Measurements from ENCODE around the gene PHF11.

PHF11 gene

GRCh38 chr13:49464621-49465325 is 31.0 kb upstream of the PHF11 start:
- DNase-seq (ENCODE audit: low spot score) = no peak
- no peak for TF ChIP-seq CTCF (IDR thresholded peaks at IDR 0.05; ENCODE audit: extremely low read depth, insufficient read depth, missing control alignments)
- in situ Hi-C loops (cut with MboI; ENCODE audit: low pct_unique_long_range_greater_than_20kb, low sequenced_read_pairs, unreplicated experiment) = no loop called here

GRCh38 chr13:49466292-49466838 is 29.4 kb upstream of the PHF11 start:
- in situ Hi-C loops (cut with MboI; ENCODE audit: low pct_unique_long_range_greater_than_20kb, low sequenced_read_pairs, unreplicated experiment) = no loop called here
- TF ChIP-seq CTCF (IDR thresholded peaks at IDR 0.05; ENCODE audit: extremely low read depth, insufficient read depth, missing control alignments) = no peak

GRCh38 chr13:49472186-49472585 is 23.6 kb upstream of the PHF11 start:
- in situ Hi-C loops (cut with MboI; ENCODE audit: low pct_unique_long_range_greater_than_20kb, low sequenced_read_pairs, unreplicated experiment) = no loop called here
- no peak for TF ChIP-seq CTCF (IDR thresholded peaks at IDR 0.05; ENCODE audit: extremely low read depth, insufficient read depth, missing control alignments)

More at GRCh38 chr13:49466292-49466838, 29.4 kb upstream of the PHF11 start:
- no peak for DNase-seq (ENCODE audit: low spot score)

GRCh38 chr13:49476529-49476928 is 19.2 kb upstream of the PHF11 start:
- in situ Hi-C loops (cut with MboI; ENCODE audit: low pct_unique_long_range_greater_than_20kb, low sequenced_read_pairs, unreplicated experiment) = no loop called here
- TF ChIP-seq CTCF (IDR thresholded peaks at IDR 0.05; ENCODE audit: extremely low read depth, insufficient read depth, missing control alignments) = no peak
- DNase-seq (ENCODE audit: low spot score) = no peak

More at GRCh38 chr13:49472186-49472585, 23.6 kb upstream of the PHF11 start:
- no peak for DNase-seq (ENCODE audit: low spot score)

GRCh38 chr13:49481788-49482187 is 14.0 kb upstream of the PHF11 start:
- in situ Hi-C loops (cut with MboI; ENCODE audit: low pct_unique_long_range_greater_than_20kb, low sequenced_read_pairs, unreplicated experiment) = no loop called here
- no peak for TF ChIP-seq CTCF (IDR thresholded peaks at IDR 0.05; ENCODE audit: extremely low read depth, insufficient read depth, missing control alignments)
- no peak for DNase-seq (ENCODE audit: low spot score)

- TF ChIP-seq CTCF (IDR thresholded peaks at IDR 0.05; ENCODE audit: extremely low read depth, insufficient read depth, missing control alignments) = no peak
- DNase-seq (ENCODE audit: low spot score) = no peak
- in situ Hi-C loops (cut with MboI; ENCODE audit: low pct_unique_long_range_greater_than_20kb, low sequenced_read_pairs, unreplicated experiment) = no loop called here
Measured at GRCh38 chr13:49488563-49488962, 7.2 kb upstream of the PHF11 start.

All from GM13977 (cell line).